Esophagus mucosa (tissue), 1 donor: ENCODE measurements around the gene ANKHD1. TPM values are rescaled to one million over a fixed set of nuclear protein-coding genes. Genes with fewer than 3 reads are reported as not detected.
"Not testable (repeated sequence)": the region's sequence is repeated elsewhere in the genome, so short reads cannot be mapped to it uniquely, and the experiment has no call there.

ENCODE experiments used
- ATAC-seq: fragments of 200-7000 bp; cut with Tn5 transposase; one replicate; pipeline ENCODE4 v1.9.1; 2020
- total RNA-seq: library from RNA; stranded (reverse); gene quantifications from one replicate; pipeline ENCODE4 v1.2.4, GENCODE V29; 2023
- donor health status: DM: yes; HTN: yes; CAD: no.

The ANKHD1 gene
- total RNA-seq, 1 donor from 2014 or later = 73.1 TPM

DNA sequence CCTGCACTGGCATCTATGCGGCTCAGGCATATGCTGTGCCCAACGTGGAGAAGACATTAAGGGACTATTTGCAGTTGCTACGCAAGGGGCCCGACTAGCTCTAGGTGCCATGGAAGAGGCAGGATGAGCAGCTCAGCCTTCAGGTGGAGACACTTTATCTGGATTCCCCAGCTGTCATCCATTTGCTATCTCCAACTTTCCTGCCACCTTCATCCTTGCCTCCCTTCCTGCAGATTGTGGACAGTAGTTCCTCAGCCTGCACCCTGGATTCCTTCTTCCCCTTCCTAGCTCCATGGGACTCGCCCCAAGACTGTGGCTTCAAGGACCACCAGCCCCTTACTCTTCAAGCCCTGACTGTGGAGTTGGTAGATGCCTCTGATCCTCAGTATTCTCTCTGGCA is 165.0 kb downstream of the ANKHD1 start:
- no peak for ATAC-seq

DNA sequence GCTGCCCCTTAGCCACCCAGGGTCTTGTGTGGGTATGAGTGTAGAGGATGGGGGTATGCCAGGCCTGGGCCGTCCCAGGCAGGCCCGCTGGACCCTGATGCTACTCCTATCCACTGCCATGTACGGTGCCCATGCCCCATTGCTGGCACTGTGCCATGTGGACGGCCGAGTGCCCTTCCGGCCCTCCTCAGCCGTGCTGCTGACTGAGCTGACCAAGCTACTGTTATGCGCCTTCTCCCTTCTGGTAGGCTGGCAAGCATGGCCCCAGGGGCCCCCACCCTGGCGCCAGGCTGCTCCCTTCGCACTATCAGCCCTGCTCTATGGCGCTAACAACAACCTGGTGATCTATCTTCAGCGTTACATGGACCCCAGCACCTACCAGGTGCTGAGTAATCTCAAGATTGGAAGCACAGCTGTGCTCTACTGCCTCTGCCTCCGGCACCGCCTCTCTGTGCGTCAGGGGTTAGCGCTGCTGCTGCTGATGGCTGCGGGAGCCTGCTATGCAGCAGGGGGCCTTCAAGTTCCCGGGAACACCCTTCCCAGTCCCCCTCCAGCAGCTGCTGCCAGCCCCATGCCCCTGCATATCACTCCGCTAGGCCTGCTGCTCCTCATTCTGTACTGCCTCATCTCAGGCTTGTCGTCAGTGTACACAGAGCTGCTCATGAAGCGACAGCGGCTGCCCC is 165.6 kb downstream of the ANKHD1 start:
- no peak for ATAC-seq

DNA sequence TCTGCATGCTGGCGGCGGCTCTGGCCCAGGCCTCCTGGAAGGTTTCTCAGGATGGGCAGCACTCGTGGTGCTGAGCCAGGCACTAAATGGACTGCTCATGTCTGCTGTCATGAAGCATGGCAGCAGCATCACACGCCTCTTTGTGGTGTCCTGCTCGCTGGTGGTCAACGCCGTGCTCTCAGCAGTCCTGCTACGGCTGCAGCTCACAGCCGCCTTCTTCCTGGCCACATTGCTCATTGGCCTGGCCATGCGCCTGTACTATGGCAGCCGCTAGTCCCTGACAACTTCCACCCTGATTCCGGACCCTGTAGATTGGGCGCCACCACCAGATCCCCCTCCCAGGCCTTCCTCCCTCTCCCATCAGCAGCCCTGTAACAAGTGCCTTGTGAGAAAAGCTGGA is 166.2 kb downstream of the ANKHD1 start:
- no peak for ATAC-seq

DNA sequence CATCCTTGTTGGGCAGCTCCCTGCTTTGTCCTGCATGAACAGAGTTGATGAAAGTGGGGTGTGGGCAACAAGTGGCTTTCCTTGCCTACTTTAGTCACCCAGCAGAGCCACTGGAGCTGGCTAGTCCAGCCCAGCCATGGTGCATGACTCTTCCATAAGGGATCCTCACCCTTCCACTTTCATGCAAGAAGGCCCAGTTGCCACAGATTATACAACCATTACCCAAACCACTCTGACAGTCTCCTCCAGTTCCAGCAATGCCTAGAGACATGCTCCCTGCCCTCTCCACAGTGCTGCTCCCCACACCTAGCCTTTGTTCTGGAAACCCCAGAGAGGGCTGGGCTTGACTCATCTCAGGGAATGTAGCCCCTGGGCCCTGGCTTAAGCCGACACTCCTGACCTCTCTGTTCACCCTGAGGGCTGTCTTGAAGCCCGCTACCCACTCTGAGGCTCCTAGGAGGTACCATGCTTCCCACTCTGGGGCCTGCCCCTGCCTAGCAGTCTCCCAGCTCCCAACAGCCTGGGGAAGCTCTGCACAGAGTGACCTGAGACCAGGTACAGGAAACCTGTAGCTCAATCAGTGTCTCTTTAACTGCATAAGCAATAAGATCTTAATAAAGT is 166.9 kb downstream of the ANKHD1 start:
- no peak for ATAC-seq

DNA sequence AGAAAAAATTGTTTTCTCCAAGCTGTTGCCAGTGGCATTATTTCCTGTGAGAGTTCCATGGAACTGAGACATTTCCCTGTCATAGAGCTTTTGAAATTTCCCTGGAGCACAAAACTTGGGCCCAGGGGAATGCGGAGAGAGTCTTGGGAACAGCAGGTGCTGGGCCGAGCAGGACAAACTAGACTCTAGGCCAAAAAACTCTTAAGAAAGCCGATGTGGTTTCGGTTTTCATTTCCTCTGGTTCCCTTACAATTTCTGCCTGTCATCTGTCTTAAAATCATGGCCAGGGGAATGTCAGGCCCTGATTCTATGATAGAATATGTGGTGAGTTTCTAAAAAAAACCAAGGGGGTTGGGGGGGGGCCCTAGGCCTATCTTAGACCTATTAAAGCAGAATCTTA is 167.6 kb downstream of the ANKHD1 start:
- ATAC-seq = no peak

DNA sequence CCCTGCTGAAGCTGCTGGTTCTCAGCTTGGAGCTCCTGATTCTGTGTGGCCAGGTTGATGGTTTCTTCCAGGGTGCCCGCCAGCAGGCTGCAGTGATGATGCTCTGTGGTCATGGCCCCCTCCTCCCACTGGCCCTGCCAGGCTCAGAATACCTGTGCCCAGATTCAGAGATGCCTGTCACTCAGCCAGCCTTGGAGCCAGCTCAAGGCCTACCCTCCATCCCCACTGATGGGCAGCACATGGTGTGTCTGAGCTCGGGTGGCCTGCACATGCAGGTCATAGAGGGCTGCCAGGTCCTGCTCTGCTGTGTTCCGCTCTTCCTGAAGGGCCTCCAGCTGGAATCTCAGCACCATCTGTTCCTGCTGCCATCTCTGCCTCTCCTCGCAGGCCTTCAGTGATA is 168.4 kb downstream of the ANKHD1 start:
- ATAC-seq = no peak

DNA sequence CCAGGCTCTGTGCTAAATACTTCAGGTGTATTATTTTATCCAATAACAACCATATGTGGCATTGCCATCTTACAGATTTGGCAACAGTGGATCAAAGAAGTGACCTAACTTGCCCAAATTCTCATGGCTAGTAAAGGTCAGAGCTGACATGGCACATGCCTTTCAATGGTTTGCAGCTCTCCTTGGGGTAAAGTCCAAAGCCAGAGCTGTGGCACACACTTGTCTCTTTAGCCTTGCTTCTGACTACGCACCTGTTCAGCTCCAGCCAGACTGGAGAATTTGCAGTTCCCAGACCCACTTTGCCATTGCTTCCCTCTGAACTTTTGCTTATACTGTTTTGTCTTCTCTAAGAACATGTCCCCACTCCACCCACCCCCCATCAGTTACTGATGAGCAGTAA is 168.9 kb downstream of the ANKHD1 start:
- no peak for ATAC-seq

DNA sequence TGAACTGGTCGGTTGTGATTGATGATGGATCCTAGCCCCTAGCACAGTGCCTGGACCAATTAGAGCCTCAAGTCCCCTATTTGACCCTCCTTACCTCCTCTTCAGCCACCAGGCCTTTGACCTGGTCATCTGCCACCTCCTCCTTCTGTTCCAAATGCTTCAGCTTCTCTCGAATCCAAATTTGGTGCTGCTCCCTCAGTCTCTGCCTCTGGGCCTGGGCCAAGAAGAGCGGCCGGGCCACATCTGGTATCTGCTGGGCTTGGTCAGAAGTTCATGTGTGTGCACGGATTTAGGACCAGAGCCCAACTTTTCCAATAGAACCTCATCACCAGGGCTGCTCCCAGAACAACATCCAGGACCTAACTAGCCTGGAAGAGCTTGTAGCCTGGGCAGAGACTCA is 169.5 kb downstream of the ANKHD1 start:
- no peak for ATAC-seq

DNA sequence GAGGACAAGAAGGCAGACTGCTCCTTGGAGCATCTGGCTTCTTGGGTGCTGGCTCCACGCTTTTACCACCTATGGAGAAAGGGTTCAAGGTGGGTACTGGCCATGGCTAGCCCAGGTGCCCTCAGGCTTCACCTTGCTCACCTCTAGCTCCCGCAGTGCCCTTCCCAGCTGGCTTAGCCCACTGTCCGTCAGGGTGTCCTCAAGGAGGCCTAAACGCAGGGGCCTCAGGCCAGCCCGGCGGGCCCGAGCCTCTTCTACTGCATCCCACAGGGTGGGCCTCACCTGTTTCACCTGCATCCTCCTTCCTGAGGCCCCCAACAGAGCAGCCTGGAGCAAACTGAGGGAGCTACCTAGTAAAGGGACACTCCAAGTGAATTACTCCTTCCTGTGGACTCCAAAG is 172.1 kb downstream of the ANKHD1 start:
- peak; percentile 22 for ATAC-seq

DNA sequence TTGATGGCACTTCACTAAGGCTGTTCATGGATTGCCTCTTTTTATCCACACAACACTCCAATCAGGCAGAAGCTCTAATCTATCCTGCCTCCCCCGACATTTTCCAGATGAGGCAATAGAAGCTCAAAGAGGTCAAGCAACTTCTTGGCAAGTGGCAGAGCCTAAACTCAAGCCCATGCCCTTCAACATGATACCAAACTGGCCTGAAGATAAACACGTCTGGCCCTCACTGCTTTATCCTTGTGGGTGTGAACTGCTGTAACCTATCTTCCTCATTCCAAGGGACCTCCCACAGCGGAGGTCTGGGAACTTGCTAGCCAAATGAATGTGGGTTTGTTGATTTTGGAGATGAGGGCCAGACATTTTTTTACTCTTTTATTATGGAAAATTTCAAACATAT is 172.5 kb downstream of the ANKHD1 start:
- no peak for ATAC-seq

DNA sequence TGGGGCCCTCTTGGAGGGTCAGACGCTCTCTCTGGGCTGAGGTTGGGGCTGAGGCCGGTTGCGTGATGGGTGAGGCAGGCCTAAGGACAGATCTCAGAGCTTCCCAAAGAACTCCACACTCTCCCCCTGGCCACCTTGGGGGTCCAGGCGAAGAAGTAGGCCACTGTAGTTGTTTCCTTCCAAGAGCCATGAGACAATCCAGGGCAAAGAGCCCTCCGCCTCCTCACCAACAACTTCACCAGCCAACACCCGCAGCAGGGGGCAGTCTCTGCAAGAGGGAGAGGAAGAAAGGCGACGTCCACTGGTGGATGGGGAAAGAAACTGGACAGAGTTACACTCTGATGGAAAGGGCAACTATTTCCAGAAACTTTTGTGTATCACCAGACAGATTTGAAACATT is 173.7 kb downstream of the ANKHD1 start:
- ATAC-seq = peak; percentile 59

DNA sequence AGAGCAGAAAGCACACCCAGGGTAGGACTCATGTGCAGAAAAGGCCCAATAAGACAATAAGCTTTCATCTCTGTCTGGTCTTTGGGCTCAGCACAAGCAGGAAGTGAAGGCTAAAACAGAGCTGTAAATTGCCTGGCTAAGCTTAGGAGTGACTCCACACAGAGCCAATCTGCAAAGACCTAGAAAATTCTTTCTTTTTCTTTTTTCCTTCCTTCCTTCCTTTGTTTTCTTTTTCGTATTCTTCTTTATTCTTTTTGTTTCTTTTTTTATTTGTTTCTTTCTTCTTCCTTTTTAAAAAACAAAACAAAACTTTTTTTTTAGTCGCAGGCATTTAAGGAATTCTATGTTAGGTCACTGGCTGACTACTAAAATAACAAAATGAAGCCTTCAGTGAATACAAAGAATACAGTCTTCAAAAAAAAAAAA is 175.2 kb downstream of the ANKHD1 start:
- ATAC-seq = peak; percentile 55

DNA sequence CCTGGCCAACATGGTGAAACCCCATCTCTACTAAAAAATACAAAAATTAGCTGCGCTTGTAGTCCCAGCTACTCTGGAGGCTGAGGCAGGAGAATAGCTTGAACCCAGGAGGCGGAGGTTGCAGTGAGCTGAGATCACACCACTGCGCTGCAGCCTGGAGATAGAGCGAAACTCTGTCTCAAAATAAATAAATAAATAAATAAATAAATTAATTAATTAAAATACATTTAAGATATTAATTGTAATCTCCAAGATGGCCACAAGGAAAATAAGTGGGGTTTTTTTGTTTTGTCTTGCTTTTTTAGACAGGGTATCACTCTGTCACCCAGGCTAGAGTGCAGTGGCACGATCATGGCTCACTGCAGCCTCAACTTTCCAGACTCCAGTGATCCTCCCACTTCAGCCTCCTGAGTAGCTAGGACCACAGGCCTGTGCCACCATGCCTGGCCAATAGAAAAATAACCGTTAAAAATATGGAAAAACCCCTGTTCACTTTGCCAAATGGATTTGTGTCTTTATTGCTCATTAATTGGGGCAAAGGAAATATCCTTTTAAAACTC is 177.6 kb downstream of the ANKHD1 start:
- ATAC-seq = not testable (repeated sequence)

DNA sequence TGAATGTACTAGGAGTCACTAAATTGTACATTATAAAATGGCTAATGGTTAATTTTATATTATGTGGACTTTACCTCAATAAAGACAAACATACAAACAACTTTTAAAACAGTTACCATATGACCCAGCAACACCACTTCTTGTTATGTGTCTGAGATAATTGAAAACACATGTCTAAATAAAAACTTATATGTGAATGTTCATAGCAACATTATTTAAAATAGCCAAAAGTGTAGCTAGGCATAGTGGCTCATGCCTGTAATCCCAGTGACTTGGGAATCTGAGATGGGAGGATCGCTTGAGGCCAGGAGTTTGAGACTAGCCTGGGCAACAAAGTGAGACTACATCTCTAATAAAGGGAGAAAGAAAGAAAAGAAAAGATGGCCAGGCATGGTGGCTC is 185.9 kb downstream of the ANKHD1 start:
- no peak for ATAC-seq

DNA sequence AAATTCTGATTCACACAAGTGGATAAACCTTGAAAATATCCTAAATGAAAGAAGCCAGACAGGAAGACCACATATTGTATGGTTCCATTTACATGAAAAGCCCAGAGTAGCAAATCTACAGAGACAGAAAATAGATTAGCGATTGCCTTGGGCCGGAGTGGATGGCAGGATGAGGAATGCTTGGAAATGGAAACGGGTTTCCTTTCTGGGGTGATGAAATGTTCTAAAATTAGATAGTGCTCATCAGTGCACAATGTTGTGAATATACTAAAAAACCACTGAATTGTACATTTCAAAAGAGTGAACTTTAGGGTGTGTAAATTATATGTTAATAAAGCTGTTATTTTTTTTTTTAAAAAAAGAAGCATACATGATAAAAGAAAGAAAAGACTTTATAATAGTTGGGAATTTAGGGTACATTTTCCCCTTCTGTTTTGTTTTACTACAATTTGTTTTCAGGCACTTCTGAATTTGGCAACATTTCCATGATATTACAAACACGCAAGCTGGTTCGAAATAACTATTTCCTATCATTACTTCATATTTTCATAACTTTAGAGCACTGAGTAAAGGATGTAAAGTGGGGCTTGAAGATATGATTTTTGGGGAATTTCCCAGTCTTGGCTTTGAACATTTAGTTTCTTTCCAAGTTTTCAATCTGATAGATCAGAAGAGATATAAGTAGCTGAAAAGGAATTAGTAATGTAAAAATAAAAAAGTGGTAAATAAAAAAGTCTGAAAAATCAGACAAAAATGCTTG is 186.9 kb downstream of the ANKHD1 start:
- no peak for ATAC-seq

Other genes with a start within 250 kb of the ANKHD1 start
- gene CYSTM1, start 226.6 kb upstream of the ANKHD1 start, total RNA-seq = 11.4 TPM
- gene PFDN1, start 98.7 kb upstream of the ANKHD1 start, total RNA-seq = 33.5 TPM
- gene HBEGF, start 55.2 kb upstream of the ANKHD1 start, total RNA-seq = 62.1 TPM
- 0.08 TPM for gene SLC4A9, start 41.6 kb upstream of the ANKHD1 start, total RNA-seq
- gene EIF4EBP3, start 145.8 kb downstream of the ANKHD1 start, total RNA-seq = 20.7 TPM
- 28.6 TPM for gene SRA1, start 155.6 kb downstream of the ANKHD1 start, total RNA-seq
- 5.2 TPM for gene APBB3, start 162.8 kb downstream of the ANKHD1 start, total RNA-seq
- gene SLC35A4, start 163.0 kb downstream of the ANKHD1 start, total RNA-seq = 52.4 TPM
- 6.7 TPM for gene CD14, start 231.3 kb downstream of the ANKHD1 start, total RNA-seq
- gene TMCO6, start 237.6 kb downstream of the ANKHD1 start, total RNA-seq = 14.0 TPM
- 49.9 TPM for gene NDUFA2, start 245.8 kb downstream of the ANKHD1 start, total RNA-seq
- 58.5 TPM for gene IK, start 246.0 kb downstream of the ANKHD1 start, total RNA-seq